HL-60 (cell line): ENCODE results near the gene NCMAP.

Source experiments
- DNase-seq, 2 experiments: peaks; one replicate each; pipeline ENCODE4 v3.0.0-alpha.2; 2010 to 2020; ENCODE audit warnings: low read depth in 1 of 2, low spot score in 1 of 2
- H3K27ac ChIP-seq: fragments of 250-450 bp; sonication (Bioruptor Pico); replicated peaks from 2 replicates; pipeline ENCODE4 v1.5.1; 2020; ENCODE audit warnings: mild to moderate bottlenecking, moderate library complexity
- H3K27me3 ChIP-seq: fragments of 250-450 bp; sonication (Bioruptor Pico); 2 replicates; pipeline ENCODE4 v1.5.1; 2021; ENCODE audit warnings: mild to moderate bottlenecking, moderate library complexity; ENCODE audit not compliant: insufficient read depth, poor library complexity, severe bottlenecking
- H3K4me3 ChIP-seq: replicated peaks from 2 replicates; pipeline ENCODE4 v1.5.1; 2011; ENCODE audit warnings: mild to moderate bottlenecking, control low read depth, low read length; ENCODE audit not compliant: insufficient read depth
- CTCF ChIP-seq: IDR thresholded peaks from one replicate; pipeline ENCODE4 v1.5.1; 2011; ENCODE audit warnings: low read length, control low read depth, inconsistent platforms; ENCODE audit not compliant: insufficient read depth
- GABPA ChIP-seq: IDR thresholded peaks from 2 replicates; pipeline ENCODE4 v1.6.1; 2012; ENCODE audit warnings: low read depth
- POLR2AphosphoS5 ChIP-seq: IDR thresholded peaks from 2 replicates; pipeline ENCODE4 v1.6.1; 2012; ENCODE audit warnings: low read depth
- SPI1 ChIP-seq: IDR thresholded peaks from 2 replicates; pipeline ENCODE4 v1.6.1; 2012; ENCODE audit warnings: low read depth, mild to moderate bottlenecking, borderline replicate concordance
- TF ChIP-seq, protein P1 (sequence below): IDR thresholded peaks from 2 replicates; pipeline ENCODE4 v1.6.1; 2012; ENCODE audit warnings: low read depth; ENCODE audit not compliant: insufficient replicate concordance

Gene NCMAP

GRCh38 chr1:24591781-24592180 lies 35.9 kb downstream of the NCMAP start:
- no peak overlapping the region for H3K4me3 ChIP-seq
- DNase-seq = no peak
- H3K27ac ChIP-seq = no peak overlapping the region
- H3K27me3 ChIP-seq = no peaks in the 10 kb centered on the region
- TF ChIP-seq POLR2AphosphoS5 (no peak), GABPA (no peak), SPI1 (no peak), CTCF (no peak)

DNA sequence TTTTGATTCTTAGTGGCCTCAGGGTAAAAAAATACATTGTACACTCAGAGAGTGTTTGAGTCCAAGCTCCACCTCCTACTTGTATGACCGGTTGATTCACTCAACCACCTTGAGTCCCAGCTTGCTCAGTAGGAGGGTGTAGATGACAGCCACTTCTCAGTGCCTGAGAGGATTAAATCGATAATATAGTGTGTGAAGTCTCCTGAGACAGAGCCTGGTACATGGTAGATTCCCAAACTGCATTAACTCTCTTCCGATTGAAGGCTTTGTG lies 38.4 kb downstream of the NCMAP start:
- no peak for DNase-seq
- TF ChIP-seq GABPA (no peak), POLR2AphosphoS5 (no peak), CTCF (no peak), SPI1 (no peak)
- TF ChIP-seq, protein P1, sequence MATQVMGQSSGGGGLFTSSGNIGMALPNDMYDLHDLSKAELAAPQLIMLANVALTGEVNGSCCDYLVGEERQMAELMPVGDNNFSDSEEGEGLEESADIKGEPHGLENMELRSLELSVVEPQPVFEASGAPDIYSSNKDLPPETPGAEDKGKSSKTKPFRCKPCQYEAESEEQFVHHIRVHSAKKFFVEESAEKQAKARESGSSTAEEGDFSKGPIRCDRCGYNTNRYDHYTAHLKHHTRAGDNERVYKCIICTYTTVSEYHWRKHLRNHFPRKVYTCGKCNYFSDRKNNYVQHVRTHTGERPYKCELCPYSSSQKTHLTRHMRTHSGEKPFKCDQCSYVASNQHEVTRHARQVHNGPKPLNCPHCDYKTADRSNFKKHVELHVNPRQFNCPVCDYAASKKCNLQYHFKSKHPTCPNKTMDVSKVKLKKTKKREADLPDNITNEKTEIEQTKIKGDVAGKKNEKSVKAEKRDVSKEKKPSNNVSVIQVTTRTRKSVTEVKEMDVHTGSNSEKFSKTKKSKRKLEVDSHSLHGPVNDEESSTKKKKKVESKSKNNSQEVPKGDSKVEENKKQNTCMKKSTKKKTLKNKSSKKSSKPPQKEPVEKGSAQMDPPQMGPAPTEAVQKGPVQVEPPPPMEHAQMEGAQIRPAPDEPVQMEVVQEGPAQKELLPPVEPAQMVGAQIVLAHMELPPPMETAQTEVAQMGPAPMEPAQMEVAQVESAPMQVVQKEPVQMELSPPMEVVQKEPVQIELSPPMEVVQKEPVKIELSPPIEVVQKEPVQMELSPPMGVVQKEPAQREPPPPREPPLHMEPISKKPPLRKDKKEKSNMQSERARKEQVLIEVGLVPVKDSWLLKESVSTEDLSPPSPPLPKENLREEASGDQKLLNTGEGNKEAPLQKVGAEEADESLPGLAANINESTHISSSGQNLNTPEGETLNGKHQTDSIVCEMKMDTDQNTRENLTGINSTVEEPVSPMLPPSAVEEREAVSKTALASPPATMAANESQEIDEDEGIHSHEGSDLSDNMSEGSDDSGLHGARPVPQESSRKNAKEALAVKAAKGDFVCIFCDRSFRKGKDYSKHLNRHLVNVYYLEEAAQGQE = no peak

DNA sequence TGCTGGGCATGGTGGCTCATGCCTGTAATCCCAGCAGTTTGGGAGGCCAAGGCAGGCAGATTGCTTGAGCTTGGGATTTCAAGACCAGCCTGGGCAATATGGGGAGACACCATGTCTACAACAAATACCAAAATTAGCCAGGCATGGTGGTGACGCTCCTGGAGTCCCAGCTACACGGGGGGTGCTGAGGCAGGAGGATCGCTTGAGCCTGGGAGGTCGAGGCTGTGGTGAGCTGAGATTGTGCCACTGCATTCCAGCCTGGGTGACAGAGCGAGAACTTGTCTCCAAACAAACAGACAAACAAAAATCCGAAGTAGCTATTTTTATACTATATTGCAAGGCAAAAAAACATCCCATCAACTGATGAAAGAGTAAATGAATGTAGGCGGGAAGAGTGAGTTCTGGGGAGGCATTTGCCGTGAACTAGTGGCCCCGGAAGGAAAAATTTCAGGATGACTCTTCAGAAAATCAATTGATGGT lies 40.6 kb downstream of the NCMAP start:
- TF ChIP-seq GABPA (no peak), CTCF (no peak), POLR2AphosphoS5 (no peak), SPI1 (no peak)
- TF ChIP-seq, protein P1 = no peak
- DNase-seq = no peak
- H3K27me3 ChIP-seq = peaks cover 2% of the 10 kb centered on the region
- no peak overlapping the region for H3K27ac ChIP-seq
- no peak overlapping the region for H3K4me3 ChIP-seq

More for the DNA sequence above, 38.4 kb downstream of the NCMAP start:
- H3K4me3 ChIP-seq = no peak overlapping the region
- H3K27me3 ChIP-seq = peaks cover 2% of the 10 kb centered on the region
- no peak overlapping the region for H3K27ac ChIP-seq

DNA sequence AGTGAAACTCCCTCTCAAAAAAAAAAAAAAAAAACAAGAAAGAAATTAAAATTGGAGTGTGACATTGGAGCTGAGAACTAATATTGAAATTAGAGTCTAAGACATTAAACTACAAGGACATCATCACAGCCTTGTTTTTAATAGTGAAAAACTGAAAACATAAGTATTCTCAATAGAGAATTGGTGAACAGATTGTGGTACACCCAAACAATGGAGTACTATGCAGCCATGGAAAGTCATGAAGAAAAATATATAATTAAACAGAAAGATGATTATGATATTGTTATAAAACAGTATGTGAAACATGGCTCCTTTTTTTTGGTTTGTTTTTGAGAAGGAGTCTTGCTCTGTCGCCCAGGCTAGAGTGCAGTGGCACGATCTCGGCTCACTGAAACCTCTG lies 43.4 kb downstream of the NCMAP start:
- H3K27ac ChIP-seq = no peak overlapping the region
- TF ChIP-seq, protein P1 = no peak
- TF ChIP-seq CTCF = no peak
- no peak for TF ChIP-seq POLR2AphosphoS5
- no peak for TF ChIP-seq SPI1
- no peak for TF ChIP-seq GABPA
- no peak overlapping the region for H3K4me3 ChIP-seq
- no peak for DNase-seq
- H3K27me3 ChIP-seq = peaks cover 2% of the 10 kb centered on the region
